HFFc6 (cell line): ENCODE measurements around the gene MLC1. TPM values are rescaled to one million over a fixed set of nuclear protein-coding genes. Genes with fewer than 3 reads are reported as not detected.
"Not testable (repeated sequence)": the region's sequence is repeated elsewhere in the genome, so short reads cannot be mapped to it uniquely, and the experiment has no call there.

ENCODE experiments used
- DNase-seq: peaks from one replicate; pipeline ENCODE4 v3.0.0-alpha.2; 2018
- H3K27ac Mint-ChIP-seq: 2 replicates; pipeline ENCODE4 v1.8.0; 2020; ENCODE audit warnings: mild to moderate bottlenecking, mixed read lengths
- H3K27me3 Mint-ChIP-seq: 2 replicates; pipeline ENCODE4 v1.8.0; 2021; ENCODE audit warnings: mild to moderate bottlenecking, moderate library complexity, mixed read lengths; ENCODE audit not compliant: insufficient read depth
- H3K36me3 Mint-ChIP-seq: 2 replicates; pipeline ENCODE4 v1.8.0; 2021; ENCODE audit warnings: low read depth, mixed read lengths
- H3K4me1 Mint-ChIP-seq: 2 replicates; pipeline ENCODE4 v1.8.0; 2020; ENCODE audit warnings: low read depth, mixed read lengths
- H3K4me3 Mint-ChIP-seq: 2 replicates; pipeline ENCODE4 v1.8.0; 2020; ENCODE audit warnings: mild to moderate bottlenecking, moderate library complexity, mixed read lengths
- H3K9me3 Mint-ChIP-seq: 2 replicates; pipeline ENCODE4 v1.8.0; 2020; ENCODE audit warnings: mild to moderate bottlenecking, mixed read lengths
- total RNA-seq, 6 experiments: library from RNA; stranded (reverse); fragmentation: NEBNext Ultra II Directional; extraction: Animal tissue kit (Norgen Biotek cat#: 25700); gene quantifications; 2 replicates in 1 of 6; 3 replicates in 5 of 6; pipeline ENCODE4 v1.2.3, GENCODE V29; 2021
- TF ChIP-seq, protein P1 (sequence below): fragments of 200-600 bp; sonication (generic); IDR thresholded peaks from 2 replicates; pipeline ENCODE4 v1.5.0; 2021; ENCODE audit warnings: antibody characterized with exemption, mild to moderate bottlenecking

Gene MLC1
- total RNA-seq, 6 experiments from 2014 or later: not detected

- H3K36me3 Mint-ChIP-seq: peaks cover 9% of the 10 kb centered on the region
- H3K27ac Mint-ChIP-seq: no peak within 1 kb of the TSS
- peaks cover 42% of the 10 kb centered on the region for H3K27me3 Mint-ChIP-seq
- TF ChIP-seq, protein P1, sequence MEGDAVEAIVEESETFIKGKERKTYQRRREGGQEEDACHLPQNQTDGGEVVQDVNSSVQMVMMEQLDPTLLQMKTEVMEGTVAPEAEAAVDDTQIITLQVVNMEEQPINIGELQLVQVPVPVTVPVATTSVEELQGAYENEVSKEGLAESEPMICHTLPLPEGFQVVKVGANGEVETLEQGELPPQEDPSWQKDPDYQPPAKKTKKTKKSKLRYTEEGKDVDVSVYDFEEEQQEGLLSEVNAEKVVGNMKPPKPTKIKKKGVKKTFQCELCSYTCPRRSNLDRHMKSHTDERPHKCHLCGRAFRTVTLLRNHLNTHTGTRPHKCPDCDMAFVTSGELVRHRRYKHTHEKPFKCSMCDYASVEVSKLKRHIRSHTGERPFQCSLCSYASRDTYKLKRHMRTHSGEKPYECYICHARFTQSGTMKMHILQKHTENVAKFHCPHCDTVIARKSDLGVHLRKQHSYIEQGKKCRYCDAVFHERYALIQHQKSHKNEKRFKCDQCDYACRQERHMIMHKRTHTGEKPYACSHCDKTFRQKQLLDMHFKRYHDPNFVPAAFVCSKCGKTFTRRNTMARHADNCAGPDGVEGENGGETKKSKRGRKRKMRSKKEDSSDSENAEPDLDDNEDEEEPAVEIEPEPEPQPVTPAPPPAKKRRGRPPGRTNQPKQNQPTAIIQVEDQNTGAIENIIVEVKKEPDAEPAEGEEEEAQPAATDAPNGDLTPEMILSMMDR: no peak
- H3K4me1 Mint-ChIP-seq: peaks cover 7% of the 10 kb centered on the region; the same call in 1 of the 2 replicates
- DNase-seq: no peak
- H3K9me3 Mint-ChIP-seq: peaks cover 21% of the 10 kb centered on the region
- H3K4me3 Mint-ChIP-seq: no peak within 1 kb of the TSS
Measured at GRCh38 chr22:50089682-50090411, 4.6 kb upstream of the MLC1 start, which contains the start of gene MOV10L1. TSS of gene MOV10L1 (plus strand) at chr22:50090006. CDS start at chr22:50090089, 83 bp downstream.

GRCh38 chr22:50089231-50089630 is 4.0 kb upstream of the MLC1 start:
- Mint-ChIP-seq H3K9me3 (peaks cover 21% of the 10 kb centered on the region), H3K27ac (no peak overlapping the region), H3K36me3 (peaks cover 9% of the 10 kb centered on the region), H3K27me3 (peaks cover 42% of the 10 kb centered on the region), H3K4me3 (no peak overlapping the region), H3K4me1 (peaks cover 7% of the 10 kb centered on the region; the same call in 1 of the 2 replicates)
- no peak for DNase-seq
- TF ChIP-seq, protein P1: no peak

- Mint-ChIP-seq H3K27ac (no peak overlapping the region), H3K4me3 (no peak overlapping the region), H3K36me3 (peaks cover 9% of the 10 kb centered on the region), H3K9me3 (peaks cover 21% of the 10 kb centered on the region), H3K4me1 (peaks cover 7% of the 10 kb centered on the region; the same call in 1 of the 2 replicates), H3K27me3 (peaks cover 43% of the 10 kb centered on the region)
- TF ChIP-seq, protein P1: no peak
- DNase-seq: no peak
Measured at GRCh38 chr22:50088096-50088495, 2.9 kb upstream of the MLC1 start.

- Mint-ChIP-seq H3K27ac (no peak overlapping the region), H3K9me3 (peaks cover 21% of the 10 kb centered on the region), H3K27me3 (peaks cover 43% of the 10 kb centered on the region), H3K4me3 (no peak overlapping the region), H3K36me3 (peaks cover 9% of the 10 kb centered on the region), H3K4me1 (peaks cover 7% of the 10 kb centered on the region; the same call in 1 of the 2 replicates)
- DNase-seq: no peak
- TF ChIP-seq, protein P1: no peak
Measured at GRCh38 chr22:50087646-50088045, 2.4 kb upstream of the MLC1 start.

GRCh38 chr22:50086975-50087374 is 1.7 kb upstream of the MLC1 start:
- H3K4me3 Mint-ChIP-seq, H3K27ac Mint-ChIP-seq, DNase-seq, H3K4me1 Mint-ChIP-seq, H3K36me3 Mint-ChIP-seq: not testable (repeated sequence)
- Mint-ChIP-seq H3K9me3 (peaks cover 21% of the 10 kb centered on the region), H3K27me3 (peaks cover 41% of the 10 kb centered on the region)

DNA sequence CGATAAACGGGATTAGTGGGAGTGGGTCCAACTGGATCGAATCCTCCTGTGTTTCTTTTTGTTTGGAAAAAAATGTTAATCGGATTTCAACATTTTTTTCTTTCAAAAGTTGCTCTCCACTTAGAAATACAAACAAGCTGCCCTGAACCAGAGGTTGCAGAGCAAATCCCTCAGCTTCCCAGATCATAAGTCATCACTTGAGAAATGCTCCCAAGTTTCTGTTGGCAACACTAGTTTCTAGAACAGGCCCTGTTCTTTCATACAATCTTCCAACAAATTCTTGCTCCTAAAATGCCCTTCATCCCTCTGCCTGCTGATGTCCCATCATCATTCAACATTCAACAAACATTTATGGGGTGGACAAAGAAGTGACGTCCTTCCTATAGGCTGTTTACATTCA is 1.3 kb upstream of the MLC1 start:
- Mint-ChIP-seq H3K27ac (no peak overlapping the region), H3K4me3 (no peak overlapping the region), H3K27me3 (peaks cover 40% of the 10 kb centered on the region), H3K4me1 (peaks cover 5% of the 10 kb centered on the region; the same call in 1 of the 2 replicates), H3K36me3 (peaks cover 9% of the 10 kb centered on the region), H3K9me3 (peaks cover 21% of the 10 kb centered on the region)
- peak; percentile 46 for DNase-seq
- TF ChIP-seq, protein P1: no peak
